HG02642 (cell line): ENCODE results near the gene LZTS3.
A peak's percentile ranks its signal among the peaks of the same experiment; 100 is the strongest.
"Not testable (repeated sequence)": the region's sequence is repeated elsewhere in the genome, so short reads cannot be mapped to it uniquely, and the experiment has no call there.

Source experiments
- ATAC-seq: cut with Tn5 transposase; IDR thresholded peaks from one replicate; pipeline ENCODE4 v1.9.1; 2021; ENCODE audit warnings: mild to moderate bottlenecking; ENCODE audit not compliant: unreplicated experiment, poor library complexity

LZTS3 gene

DNA sequence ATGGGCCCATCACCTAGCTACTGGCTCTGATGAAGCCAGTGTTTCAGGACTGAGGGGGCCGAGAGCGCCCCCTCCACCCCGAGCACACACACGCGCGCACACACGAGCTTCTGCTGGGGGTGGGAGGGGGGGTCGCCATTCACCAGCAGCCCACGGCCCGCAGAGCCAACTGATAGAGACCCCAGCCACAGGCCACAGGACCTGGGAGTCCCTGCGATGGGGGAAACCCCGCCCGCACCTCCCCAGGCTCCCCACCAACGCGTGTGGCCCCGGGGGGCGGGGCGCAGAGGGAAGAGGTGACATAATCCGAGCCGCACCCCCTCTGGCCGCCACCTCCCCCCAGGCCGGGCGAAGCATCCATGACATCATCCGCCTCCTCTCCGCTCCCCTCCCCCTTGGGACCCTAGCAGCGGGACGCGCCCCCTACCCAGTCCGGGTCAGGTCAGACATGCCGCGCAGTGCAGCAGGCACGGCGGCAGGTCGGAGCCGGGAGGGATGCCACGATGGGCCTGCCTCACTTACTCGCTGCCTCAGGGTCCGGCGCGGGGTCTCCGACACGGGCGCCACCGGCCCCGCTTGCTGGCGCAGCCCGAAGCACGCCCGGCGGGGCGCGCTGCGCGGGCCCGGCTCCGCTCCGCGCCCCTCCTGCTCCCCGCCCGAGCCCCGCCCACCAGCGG lies at the start of gene LZTS3:
LZTS3 (minus strand) TSS at position 617 of the 677 bp plus-strand sequence. CDS start 6,386 bp downstream, outside the sequence.
- peak; percentile 92 for ATAC-seq

DNA sequence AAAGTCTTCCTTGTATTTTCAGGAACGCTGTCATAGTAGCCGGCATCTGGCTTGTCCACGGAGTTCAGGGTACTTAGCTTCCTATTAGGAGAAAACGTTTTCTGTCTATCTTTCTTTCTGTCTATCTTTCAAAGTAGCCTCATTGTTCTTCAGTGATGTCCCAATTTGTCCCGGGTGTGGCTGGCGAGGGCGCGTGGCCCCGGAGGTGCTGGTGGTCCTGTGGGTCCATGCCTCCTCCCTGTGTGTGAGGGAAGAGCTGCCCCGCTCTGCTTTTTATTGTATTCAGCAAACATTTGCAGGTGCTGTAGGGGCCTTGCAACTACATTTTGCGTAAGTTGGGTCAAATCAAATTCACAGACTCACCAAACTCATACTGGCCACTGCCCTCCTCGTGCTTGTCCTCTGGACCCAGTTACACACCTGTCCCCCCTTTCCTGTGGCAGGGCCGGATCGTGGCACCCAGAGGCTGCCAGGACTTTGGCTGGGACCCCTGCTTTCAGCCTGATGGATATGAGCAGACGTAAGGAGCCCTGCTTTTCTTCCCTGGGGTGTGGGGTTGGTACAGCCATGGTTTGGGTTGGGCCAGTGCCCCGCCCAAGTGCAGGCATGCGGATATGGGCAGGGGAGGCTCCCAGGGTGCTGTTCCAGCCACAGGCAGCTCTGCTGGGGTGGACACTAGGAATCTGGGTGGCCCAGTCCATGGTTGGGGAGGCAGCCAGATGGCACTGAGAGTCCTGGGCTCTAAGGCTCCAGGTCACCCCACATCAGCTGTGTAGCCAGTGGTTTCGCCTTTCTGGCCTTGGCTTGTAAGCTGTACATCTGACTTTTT lies 48.3 kb upstream of the LZTS3 start:
- ATAC-seq: no peak

DNA sequence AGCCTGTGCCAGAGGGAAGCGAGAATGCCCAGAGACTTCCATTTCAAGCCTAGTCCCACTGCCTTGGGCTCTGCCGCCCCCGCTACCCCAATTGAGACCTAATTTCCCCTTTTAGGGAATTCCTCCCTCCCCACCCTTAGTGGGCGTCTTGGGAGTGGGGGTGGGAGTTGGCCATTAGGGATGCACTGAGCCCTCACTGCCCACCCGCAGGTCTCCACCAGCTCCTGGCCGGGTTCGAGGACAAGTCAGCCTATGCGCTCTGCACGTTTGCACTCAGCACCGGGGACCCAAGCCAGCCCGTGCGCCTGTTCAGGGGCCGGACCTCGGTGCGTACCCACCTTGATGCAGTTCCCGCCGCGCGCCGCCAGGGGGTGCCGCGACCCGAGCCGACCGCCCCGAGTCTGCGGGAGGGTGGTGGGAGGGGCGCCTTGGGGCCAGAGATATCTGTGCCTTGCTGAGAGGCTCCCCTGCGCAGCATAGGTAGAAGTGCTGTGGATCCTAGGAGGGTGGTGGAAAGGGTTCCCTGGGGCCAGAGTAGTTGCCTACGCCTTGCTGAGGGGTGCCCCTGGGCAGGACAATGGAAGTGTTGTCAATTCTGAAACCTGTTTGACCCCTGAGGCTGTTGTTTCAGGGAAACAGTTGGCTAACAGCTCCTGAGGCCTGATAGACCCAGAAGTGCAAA lies 45.1 kb upstream of the LZTS3 start:
- ATAC-seq: peak; percentile 72

DNA sequence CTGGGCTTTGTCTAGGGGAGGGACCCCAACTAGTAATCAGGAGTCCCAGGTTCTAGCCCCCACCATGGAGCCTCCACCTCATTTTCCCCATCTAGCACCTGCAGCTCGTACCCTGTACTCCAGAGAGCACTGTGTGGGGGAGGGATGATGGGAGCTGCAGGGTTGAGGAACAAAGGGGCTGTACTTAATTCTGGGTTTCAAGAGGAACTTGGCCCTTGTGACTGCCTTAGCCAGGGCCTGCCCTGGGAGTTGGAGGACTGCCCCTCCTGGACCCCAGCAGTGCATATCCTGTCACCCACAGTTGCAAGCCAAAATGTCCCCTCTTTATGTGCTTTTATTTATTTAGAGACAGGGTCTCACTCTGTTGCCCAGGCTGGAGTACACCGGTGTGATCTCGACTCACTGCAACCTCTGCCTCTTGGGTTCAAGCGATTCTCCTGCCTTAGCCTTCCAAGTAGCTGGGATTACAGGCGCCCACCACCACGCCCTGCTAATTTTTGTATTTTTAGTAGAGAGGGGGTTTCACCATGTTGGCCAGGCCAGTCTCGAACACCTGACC lies 42.1 kb upstream of the LZTS3 start:
- ATAC-seq: not testable (repeated sequence)

DNA sequence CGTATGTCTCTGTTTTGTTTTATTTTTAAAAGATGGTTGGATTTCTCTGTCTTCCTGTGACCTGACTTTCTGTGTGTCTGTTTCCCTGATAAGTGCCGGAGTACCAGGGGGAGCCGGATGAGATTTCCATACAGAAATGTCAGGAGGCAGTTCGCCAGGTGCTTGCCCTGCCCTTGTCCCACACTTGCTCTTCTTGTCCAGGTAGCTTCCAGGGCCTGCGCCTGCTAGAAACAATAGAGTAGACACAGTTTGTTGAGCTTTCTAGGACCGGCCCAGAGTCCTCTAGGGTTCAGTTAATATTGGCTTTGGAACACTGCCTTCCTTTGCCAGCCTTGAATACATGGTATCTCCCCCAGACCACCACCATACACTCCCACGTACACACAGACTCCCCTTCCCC lies 39.9 kb upstream of the LZTS3 start:
- ATAC-seq: no peak

DNA sequence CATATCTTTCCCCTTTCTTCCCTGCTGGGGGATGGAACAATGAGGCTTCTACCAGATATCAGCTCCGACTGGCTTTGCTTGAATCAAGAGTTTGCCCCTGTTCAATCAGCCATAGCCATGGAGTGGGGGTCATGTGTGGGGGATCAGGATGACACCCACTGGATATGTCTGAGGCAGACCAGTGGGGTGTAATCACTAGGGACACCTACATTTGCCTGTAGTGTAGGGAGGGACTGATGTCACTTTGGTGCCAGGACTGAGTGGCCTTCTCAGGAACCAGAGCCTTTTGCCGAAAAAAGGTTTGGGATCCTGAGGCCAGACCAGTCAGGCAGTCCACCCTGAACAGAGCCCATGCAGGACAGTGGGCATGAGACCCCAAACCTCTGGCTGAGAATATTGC lies 37.0 kb upstream of the LZTS3 start:
- no peak for ATAC-seq

DNA sequence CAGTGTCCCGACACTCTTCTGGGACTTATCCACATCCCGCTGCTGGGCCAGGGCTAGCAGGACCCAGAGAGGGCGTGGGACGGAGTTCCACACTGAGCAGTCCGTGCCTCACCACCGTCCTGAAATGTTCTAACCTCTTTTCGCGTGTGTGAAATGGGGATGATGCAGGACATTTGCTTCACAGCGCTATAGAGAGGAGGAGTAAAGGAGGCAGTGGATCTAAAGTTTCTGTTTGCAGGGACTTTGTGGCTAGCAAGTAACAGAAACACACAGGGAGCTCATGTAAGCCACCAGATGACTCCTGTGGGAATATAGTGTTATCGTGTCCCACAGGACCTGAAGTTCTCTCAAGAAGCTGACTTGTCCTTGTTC lies 36.6 kb upstream of the LZTS3 start:
- ATAC-seq: no peak

DNA sequence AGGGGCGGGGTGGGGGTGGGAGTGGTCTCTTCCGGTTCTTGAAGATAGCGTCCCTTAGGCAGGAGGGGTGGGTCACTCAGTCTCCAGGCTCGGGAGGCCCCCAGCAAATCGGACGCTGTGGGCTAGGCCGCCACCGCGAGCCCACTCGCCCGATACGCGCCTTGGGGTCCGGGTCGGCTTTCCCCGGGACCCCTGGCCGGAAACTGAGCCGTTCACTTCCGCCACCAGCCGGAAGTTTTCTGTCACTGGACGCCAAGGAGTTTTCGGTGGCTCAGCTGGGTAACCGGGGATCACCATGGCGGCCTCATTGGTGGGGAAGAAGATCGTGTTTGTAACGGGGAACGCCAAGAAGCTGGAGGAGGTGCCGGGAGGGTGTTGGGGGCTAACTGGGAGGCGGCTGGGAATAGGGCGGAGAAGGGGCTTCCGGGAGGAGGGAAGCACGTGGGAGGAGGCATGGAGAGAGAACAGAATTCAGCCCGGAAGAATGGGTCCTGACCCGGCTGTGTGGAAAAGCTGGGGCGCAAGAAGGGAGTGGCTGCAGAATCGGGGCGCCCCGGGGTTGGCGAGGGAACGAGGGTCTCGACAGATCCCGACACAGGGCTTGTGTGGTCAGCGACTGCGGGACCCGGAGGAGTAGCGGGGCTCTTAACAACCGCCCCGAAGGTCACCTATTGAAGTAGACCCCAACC lies 36.1 kb upstream of the LZTS3 start, which contains the start of gene ITPA:
ITPA (plus strand) TSS at position 242 of the 689 bp plus-strand sequence; CDS start at position 296, 54 bp downstream.
- ATAC-seq: no peak

DNA sequence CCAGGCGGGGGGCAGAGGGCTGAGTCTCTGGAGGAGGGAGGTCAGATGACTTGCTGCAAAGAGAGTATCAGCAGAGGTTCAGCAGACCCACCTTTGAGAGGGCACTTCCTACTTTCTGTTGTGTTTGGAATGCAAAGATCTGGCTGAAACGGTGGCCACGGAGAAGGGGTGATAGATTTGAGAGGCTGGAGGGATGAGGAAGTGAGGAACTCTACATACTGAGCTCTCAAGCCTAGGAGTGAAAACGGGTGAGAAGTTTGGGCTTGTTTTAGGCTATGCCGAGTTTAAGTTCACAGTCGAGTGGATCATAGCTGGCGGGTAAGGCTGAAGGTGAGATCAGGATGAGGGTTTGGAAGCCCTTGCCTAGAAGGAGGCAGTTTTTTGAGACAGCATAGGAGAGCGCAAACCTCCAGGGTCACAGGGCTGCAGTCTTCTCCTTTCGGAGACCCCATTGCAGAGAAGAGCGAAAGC lies 35.5 kb upstream of the LZTS3 start:
- no peak for ATAC-seq

DNA sequence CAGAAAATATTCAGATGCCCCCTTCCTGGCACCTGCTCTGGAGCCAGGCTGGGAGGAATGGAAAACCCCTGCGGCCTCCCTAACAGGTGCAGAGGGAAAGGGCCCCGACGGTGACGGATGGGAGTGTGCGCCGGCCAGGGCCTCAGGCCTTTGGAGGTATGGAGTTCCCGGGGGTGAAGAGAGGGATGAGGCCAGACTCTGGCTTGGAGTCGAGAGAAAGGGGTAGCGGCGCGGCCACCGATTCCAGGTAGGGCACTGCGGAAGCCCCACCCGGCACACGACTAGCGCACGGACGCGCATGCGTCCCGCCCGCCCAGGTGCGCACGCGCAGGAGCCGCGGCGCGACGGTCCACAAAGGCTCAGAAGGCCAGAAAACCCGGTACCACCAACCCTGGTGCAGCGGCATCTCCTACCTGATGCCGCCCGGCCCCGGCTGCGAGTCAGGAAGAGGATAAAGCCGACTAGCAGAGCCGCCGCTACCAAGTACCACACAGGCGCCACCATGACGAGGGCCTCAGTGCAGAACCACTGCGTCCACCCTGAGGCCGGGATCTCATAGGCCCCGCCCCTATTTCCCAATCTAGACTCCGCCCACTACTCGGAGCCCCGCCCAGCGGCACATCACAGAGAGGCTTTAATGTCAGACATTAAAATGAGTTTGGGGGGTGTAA lies 30.9 kb upstream of the LZTS3 start, which contains the start of gene DDRGK1:
DDRGK1 (minus strand) TSS at position 559 of the 671 bp plus-strand sequence; CDS start at position 504, 55 bp downstream.
- ATAC-seq: peak; percentile 84

DNA sequence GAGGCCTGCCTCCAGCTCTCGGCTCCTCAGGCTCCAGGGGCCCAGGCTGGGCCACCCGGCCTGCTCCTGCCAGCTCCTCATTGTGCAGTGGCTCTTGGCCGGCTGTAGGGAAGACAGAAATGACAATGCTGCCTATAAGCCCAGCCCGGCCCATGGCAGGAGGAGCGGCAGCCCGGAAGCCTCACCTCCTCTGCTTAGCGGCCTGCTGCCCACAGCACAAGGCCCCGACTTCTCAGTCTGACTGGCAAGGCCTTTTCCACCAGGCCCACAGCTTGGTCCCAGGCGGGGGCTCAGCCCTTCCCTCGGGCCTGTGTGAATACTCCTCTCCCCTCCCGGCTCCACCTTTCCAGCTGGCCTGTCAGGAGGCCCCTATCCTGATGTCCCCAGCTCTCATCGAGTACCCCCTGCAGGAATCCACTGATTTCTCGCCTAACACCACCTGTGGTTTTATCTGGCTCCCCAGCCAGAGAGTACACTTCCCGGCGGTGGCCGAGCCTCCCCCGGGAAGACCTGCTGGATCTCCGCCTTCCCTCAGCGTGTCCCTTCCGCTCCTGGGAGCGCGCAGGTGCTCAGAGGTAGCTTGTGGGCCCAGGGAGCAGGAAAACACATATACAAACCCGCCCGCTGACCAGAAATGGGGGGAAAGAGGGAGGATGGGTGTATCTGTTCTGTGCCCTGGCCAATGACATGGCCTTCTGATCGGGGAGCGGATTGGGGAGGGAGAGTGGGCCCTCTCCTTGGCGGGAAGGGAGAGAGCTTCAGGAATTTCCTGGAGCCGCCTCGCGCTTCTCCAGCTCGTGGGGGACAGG lies 30.2 kb upstream of the LZTS3 start:
- peak; percentile 24 for ATAC-seq

DNA sequence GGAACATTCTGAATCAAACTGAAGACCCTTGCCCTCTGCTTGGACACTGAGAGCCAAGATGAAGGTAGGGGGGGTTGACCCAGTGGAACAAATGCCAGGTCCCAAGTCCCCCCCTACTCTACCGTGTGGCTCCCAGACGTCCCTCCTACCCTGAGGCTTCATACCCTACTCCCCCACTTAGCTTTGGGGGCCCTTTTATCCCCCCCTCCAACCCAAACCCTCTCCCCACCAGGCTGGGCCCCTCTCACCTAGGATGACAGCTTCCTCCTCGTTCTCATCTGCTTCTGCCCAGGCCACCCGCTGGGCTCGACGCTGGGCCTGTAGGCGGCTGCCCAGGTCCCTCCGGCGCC lies 29.6 kb upstream of the LZTS3 start:
- no peak for ATAC-seq

DNA sequence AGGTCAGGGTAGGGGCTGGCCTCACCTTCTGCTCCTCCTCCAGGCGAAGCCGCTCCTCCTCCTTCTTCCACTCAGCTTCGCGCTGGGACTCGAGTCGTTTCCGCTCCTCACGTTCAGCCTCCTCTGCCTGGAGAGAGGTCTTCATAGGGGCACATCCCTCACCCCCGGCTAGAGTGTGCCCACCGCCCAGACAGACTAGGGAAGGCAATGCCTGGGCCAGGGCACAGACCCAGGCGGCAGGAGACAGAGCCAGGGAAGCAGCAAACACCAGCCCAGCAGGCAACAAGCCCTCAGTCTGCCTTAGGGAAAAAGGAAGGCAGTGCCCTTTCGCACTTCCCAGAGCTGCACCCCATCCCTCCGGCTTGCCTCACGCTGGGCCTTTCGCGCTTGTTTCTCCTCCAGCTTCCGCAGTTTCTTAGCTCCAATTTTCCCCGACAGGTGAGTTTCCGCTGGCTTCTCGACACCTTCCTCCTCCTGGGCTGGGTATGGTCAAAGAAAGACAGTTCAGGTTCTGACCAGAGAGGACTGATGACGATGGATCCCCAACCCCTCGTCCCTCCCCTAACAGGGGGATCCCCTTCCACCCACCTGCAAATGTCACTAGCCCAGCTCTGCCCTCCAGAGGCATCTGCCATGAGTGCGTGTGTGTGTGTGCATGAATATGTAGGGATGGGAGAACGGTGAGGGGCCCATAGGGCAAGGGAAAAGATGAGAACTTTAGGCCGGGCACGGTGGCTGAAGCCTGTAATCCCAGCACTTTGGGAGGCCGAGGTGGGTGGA lies 26.8 kb upstream of the LZTS3 start:
- no peak for ATAC-seq

DNA sequence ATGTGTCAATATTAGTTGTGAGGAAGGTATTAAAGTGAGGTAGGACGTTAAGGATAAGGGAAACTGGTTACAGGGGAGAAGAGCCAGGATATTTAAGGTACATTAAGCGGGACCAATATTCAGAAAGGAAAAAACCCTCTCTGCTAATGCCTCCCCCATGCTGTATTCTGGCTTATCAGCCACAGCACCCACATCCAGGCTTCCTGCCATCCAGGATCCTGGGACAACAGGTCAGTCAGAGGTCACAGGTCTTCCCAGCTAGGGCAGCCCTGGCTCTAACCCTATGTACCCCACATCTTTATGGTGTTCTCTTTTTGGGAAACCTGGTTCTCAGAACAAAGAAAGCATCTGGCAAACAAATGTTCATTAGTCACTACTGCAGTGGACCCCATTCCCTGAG lies 25.9 kb upstream of the LZTS3 start:
- no peak for ATAC-seq

DNA sequence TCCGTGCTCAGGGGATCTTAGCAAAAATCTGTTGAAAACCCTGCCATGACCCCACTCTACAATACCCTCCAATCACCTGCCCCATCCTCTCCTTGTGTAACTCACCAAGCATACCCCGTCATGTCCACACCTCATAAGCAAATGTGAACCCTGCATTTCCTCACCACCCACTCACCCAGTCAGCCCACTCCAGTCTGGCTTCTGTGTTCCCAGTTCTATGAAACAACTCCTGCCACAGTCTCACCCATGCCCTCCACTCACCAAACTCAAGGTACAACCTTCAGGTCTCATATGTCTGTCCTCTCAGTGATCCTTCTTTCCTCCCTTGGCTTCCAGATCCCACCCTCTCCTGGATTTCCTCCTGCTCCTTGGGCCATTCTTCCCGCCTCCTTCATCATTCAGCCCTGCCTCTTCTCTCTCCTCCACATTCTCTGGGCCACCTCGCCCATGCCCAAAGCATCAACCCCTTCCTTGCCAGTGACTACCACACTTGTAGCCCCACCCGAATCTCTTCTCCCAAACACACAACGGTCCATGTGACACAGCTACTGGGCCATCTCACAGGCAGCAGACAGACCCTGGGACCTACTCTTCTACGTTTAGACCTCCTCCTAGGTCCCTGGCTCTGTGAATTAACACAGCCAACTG lies 22.4 kb upstream of the LZTS3 start:
- ATAC-seq: no peak

DNA sequence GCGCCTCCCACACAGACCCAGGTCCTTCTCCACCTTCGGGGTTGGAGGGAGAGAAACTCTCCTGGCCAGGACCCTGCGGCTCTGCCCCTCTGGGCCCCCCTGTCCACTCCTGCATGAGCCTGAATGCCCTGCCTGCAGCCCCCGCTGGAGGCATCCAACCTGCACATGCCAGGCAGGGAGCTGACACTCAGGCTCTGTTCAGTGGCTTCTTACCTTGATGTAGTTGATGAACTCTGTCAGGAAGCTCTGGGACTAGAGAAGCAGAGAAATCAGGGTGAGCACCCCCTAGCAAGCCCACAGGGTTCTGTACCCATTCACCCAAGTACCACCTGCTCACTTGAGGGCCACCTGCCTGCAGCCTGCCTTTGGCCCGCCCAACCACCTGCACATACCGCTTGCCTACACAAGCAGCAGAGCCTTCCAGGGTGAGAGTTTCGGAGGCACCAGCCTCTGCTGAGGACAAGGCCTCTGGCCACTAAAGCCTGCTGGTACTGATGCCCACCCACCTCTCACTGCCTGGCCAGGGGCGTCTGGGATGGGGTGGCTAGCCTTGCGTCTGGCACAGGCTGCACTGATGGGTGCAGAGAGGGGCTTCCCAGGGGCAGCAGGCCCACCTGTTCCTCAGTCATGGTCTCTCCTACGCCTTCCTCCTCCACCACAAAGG lies 21.4 kb upstream of the LZTS3 start:
- ATAC-seq: no peak
